LNCaP clone FGC (cell line): ENCODE results near the gene PTMS.

Experiments
- DNase-seq: peaks from one replicate; pipeline ENCODE4 v3.0.0-alpha.2; 2011; ENCODE audit warnings: low read depth
- H3K4me3 ChIP-seq: 2 replicates; pipeline ENCODE4 v1.5.1; 2011; ENCODE audit warnings: mild to moderate bottlenecking, low read depth, low read length, control low read depth
- TF ChIP-seq, protein P1 (sequence below): IDR thresholded peaks from 2 replicates; pipeline ENCODE4 v1.5.1; 2012; ENCODE audit warnings: mild to moderate bottlenecking; ENCODE audit not compliant: control insufficient read depth, insufficient read depth; ENCODE audit errors: extremely low read depth

PTMS gene

DNA sequence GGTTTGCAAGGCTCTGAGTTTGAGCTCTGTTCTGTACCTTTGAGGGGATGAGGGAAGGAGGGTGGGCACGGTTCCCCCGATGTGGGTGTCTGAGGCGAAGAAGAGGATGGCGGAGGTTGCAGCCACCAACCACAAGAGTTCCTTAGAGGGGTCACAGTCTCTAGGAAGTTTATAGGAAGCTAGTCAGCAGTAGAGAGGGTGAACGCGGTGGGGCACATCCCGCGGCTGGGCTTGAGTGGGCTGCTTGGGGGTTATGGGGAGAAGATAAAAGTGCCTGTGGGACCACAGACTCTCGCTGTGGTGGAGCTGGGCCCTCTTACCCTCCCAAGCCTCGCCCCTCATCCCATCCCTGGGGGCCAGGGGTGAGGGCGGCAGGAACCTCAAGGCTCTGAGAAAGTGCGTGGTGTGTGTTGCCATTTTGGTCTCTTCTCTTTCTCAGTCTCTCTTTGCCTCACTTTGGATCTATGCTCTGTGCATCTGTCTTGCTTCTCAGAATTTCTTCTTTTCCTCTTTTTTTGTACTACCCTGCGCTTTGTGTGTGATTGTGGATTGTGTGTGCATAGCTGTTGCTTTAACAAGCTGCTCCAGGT is 25.9 kb downstream of the PTMS start:
- TF ChIP-seq, protein P1, sequence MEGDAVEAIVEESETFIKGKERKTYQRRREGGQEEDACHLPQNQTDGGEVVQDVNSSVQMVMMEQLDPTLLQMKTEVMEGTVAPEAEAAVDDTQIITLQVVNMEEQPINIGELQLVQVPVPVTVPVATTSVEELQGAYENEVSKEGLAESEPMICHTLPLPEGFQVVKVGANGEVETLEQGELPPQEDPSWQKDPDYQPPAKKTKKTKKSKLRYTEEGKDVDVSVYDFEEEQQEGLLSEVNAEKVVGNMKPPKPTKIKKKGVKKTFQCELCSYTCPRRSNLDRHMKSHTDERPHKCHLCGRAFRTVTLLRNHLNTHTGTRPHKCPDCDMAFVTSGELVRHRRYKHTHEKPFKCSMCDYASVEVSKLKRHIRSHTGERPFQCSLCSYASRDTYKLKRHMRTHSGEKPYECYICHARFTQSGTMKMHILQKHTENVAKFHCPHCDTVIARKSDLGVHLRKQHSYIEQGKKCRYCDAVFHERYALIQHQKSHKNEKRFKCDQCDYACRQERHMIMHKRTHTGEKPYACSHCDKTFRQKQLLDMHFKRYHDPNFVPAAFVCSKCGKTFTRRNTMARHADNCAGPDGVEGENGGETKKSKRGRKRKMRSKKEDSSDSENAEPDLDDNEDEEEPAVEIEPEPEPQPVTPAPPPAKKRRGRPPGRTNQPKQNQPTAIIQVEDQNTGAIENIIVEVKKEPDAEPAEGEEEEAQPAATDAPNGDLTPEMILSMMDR = no peak
- no peak overlapping the region for H3K4me3 ChIP-seq
- no peak for DNase-seq

DNA sequence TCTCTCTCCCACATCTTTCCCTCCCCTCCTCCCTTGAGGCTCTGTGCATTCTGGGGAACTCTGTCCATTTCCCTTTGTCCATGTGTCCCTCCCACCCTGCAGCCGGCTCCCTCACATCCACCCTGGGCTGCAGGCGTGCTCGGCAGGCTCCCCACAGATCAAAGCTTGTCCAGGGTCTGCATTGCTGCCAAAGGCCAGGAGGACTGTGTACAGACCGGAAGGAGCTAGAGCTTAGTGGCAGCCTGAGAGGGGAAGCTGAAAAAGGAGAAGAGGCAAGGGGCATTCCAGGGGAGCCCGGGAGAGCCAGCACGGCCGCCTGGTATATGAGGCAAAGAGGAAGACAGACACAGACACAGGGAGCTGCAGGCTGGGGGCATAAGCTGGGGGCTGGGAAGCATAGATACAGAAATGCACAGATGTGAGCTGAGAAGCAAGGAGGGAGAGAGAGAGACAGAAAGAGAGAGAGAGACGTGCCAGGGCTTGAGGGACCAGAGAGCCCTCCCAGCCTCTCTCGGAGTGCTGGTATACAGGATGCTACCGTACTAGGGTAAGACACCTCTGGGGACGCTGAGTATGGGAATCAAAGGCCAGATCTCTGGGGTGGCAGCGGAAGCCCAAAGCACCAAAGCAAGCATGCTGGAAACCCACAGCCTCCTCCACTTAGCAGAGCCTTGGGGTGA is 26.5 kb downstream of the PTMS start:
- no peak overlapping the region for H3K4me3 ChIP-seq
- DNase-seq = no peak
- TF ChIP-seq, protein P1 = no peak

DNA sequence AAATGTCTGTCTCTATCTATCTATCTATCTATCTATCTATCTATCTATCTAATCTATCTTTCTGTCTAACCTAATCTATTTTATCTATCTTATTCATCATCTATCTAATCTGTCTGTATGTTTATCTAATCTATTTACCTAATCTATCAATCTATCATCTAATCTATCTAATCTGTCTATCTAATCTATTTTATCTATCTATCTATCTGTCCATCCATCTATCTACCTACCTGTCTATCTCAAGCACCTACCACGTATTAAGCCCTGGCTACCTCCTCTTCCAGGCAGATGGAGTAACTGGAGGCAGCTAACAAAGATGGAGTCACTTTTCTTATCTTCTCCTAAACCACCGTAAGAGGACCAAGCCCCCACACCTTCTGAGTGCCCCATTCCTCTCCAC is 28.9 kb downstream of the PTMS start:
- no peak overlapping the region for H3K4me3 ChIP-seq
- no peak for DNase-seq
- TF ChIP-seq, protein P1 = no peak

DNA sequence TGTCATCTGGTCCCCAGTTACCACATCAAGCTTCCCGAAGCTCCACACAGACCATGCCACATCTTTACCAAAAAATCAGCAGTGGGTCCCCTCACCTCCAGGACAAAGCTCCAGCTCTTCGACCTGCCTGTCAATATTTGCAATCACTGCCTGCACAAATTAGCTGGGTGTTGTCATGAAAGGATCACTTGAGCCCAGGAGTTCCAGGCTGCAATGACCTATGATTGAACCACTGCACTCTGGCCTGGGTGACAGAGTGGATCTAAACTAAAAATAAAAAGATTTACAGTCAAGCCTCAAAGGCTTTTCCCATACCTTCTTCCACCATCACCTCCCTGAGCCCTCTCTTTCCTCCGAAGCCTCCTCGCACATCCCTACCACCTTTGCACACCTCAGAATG is 30.4 kb downstream of the PTMS start:
- H3K4me3 ChIP-seq = no peak overlapping the region
- no peak for DNase-seq
- TF ChIP-seq, protein P1 = no peak

DNA sequence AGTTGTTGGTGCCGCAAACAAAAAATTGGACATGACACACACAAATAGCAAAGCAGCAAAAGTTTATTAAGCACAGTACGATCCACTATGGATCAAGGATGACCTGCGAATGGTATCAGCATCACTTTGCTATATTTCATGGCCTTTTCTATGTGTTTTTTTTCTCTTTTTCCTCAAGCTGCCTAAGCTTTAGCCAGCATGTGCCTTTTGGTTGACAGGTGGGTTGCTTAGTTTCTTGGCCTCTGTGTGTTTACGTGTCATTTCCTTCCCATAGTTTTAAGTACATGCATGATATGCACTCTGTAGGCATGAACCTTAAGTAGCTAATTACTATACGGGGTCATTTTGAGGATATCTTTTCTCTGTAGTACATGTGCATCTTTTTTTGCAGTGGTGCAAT is 33.0 kb downstream of the PTMS start:
- DNase-seq = no peak
- H3K4me3 ChIP-seq = no peak overlapping the region
- TF ChIP-seq, protein P1 = no peak

DNA sequence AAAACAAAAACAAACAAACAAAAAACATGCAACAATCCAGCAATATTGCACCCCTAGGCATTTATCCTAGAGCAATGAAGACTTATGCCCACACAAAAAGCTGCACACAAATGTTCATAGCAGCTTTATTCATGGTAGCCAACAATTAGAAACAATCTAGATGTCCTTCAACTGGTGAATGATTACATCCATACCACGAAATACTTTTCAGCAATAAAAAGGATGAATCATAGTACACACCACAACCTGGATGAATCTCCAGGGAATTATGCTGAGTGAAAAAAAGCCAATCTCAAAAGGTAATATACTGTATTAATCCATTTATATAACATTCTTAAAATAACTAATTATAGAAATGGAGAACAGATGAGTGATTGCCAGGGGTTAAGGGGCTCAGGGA is 41.0 kb downstream of the PTMS start:
- DNase-seq = no peak
- TF ChIP-seq, protein P1 = no peak
- no peak overlapping the region for H3K4me3 ChIP-seq

DNA sequence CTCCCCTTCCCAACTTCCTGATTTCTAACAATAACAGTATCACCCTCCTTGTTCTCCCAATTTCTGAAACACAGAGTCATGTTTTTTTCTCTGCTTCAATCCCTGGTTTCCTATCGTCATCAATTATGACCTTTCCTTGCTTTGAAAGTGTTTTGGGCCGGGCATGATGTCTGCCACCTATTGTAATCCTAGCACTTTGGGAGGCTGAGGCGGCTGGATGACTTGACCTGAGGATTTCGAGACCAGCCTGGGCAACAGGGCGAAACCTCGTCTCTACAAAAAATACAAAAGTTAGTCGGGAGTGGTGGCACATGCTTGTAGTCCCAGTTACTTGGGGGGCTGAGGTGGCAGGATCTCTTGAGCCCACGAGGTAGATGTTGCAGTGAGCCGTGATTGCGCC is 42.9 kb downstream of the PTMS start:
- no peak overlapping the region for H3K4me3 ChIP-seq
- DNase-seq = no peak
- TF ChIP-seq, protein P1 = no peak
